ENCODE data around the gene SAFB. TPM values are rescaled to one million over a fixed set of nuclear protein-coding genes. Genes with fewer than 3 reads are reported as not detected.
A peak's percentile ranks its signal among the peaks of the same experiment; 100 is the strongest.

The SAFB gene
- polyA plus RNA-seq, 1 donor from 2014 or later = 110 TPM

DNA sequence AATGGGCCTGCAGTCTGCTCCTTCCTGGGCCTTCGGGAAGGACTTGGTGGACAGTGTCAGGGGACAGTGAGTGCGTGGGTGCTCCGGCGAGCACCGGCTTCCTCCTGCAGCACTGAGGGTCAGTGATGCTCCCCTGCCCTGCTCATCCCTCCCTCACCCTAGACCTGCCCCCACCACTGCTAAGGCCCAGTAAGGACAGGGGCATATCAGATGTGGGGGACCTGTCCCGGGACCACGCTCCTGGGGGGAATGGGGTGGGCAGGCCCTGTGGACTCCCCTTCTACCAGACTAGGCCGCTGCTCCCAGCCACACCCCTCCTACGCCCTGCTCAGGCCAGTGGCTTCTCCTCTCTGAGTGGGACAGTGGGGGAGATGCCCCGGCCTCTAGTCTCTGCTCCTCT, 54.3 kb downstream of the SAFB start:
- peaks cover 5 to 11% (median 9%) of the 10 kb centered on the region in 3 donors for H3K4me1 Mint-ChIP-seq
- H3K36me3 Mint-ChIP-seq = no peaks in the 10 kb centered on the region
- no peak overlapping the region for H3K4me3 Mint-ChIP-seq
- H3K27me3 Mint-ChIP-seq = peaks cover 3% of the 10 kb centered on the region
- no peak overlapping the region for H3K27ac Mint-ChIP-seq
- H3K9me3 Mint-ChIP-seq = no peaks in the 10 kb centered on the region

DNA sequence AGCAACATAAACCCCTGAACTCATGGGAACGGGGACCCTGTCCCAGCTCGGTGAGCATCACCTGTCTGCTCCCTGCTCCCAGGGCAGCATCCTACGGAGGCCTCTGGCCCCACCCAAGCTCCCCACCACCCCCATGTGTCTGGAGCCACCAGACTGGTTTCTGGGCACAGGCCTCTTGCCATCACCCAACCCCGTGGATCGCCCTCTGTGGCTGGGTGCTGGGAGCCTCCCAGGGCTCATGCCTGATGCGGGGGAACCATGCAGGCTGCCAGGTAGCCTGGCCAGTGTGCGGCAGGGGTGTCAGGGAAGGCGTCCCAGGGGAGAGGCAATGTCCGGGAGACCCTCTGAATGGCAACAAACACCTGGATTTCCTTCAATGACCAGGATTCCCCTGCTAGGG, 54.7 kb downstream of the SAFB start:
- Mint-ChIP-seq H3K36me3 (no peaks in the 10 kb centered on the region), H3K27ac (no peak overlapping the region), H3K4me1 (peaks cover 5 to 11% (median 9%) of the 10 kb centered on the region in 3 donors), H3K4me3 (no peak overlapping the region), H3K27me3 (peaks cover 3% of the 10 kb centered on the region), H3K9me3 (no peaks in the 10 kb centered on the region)

DNA sequence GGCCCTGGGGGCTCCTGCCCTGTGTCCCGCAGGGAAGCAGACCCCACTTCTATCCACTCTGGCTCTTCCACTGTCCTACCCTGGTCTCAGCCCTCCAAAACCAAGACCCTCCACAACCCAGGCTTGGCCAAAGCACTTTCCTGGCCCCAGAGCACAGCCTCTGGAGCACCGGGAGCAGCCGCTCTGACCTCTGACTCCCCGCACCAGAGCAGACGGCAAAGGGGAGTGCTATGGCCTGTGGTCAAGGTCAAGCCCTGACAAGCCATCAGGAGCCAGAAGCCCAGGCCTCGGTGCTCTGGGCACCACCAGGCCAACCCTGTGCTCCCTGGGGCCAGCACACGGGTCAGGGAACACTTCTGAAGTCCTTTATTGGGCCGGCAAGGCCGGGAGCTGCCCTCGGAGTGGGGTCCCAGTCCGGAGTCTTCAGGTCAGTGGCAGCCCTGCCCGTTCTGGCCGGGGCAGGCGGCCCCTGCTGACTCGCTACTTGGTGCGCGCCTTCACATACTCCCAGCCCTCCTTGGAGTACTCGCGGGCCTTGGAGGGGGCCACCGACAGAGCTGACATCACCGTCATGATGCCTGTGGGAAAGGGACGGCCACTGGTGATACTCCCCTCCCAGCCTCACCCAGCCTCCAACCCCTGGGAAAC, 55.3 kb downstream of the SAFB start:
- Mint-ChIP-seq H3K4me3 (no peak overlapping the region), H3K27ac (no peak overlapping the region), H3K4me1 (peaks cover 5 to 11% (median 9%) of the 10 kb centered on the region in 3 donors)

DNA sequence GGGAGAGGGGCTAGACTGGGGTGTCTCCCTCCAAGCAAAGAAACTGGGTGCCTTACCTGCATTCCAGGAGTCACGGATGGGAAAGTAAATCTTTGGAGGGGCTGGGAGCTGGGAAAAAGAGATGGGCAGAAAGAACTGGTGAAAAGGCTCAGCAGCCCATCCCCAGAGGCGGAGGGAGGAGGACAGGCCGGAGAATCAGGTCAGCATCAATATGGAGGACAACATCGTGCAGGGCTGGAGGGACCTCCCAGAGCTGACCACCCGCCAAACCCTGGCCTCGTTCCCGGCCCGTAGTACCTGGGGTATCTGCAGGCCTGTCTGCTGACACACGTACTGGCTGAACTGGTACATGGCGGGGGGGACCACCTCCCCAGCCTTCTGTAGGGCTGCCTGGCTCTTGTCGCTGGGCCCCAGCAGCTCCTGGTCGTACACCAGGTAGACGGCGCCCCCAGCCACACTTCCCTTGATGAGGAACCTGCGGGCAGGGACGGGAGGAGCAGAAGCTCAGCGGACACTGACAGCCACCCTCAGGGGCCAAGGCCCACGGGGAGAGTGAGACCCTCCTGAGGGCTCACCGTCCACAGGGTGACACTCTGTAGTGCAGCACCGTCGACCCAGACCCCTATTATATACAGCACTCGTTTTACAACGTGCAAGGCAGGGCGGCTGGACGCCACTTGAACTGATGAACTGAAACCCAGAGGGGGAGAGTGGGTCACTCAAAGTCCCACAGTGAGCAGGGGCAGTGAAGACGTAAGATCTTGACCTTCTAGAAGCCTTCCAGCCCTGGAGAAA, 56.6 kb downstream of the SAFB start:
- peak overlapping the region; percentile 97 to 100 (median 99) for H3K27ac Mint-ChIP-seq

More for the DNA sequence above, 55.3 kb downstream of the SAFB start:
- Mint-ChIP-seq H3K27me3 (peaks cover 3% of the 10 kb centered on the region), H3K9me3 (no peaks in the 10 kb centered on the region), H3K36me3 (no peaks in the 10 kb centered on the region)

DNA sequence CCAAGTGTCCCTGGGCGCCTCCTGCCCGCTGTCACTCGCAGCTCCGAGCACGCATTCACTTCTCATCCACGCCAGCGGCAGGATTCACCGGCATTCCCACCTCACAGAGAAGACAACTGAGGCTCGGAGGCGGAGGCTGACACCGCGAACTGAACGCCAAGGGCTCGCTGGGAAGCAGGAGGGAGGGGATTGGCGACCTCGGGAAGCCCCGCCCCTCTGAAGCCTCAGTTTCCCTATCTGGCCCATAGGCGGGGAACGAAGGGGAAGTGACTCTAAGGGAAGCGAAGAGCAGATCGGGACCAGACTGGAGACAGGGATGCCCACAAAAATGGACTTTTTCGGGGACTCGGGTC, 57.2 kb downstream of the SAFB start:
- H3K36me3 Mint-ChIP-seq = no peaks in the 10 kb centered on the region
- peaks cover 5 to 11% (median 11%) of the 10 kb centered on the region in 3 donors for H3K4me1 Mint-ChIP-seq
- no peaks in the 10 kb centered on the region for H3K9me3 Mint-ChIP-seq
- H3K27me3 Mint-ChIP-seq = peaks cover 3% of the 10 kb centered on the region
- peak overlapping the region; percentile 89 to 96 (median 94) for H3K4me3 Mint-ChIP-seq
- H3K27ac Mint-ChIP-seq = peak overlapping the region; percentile 97 to 100 (median 99)

More for the DNA sequence above, 56.6 kb downstream of the SAFB start:
- Mint-ChIP-seq H3K9me3 (no peaks in the 10 kb centered on the region), H3K36me3 (no peaks in the 10 kb centered on the region), H3K4me3 (peak overlapping the region; percentile 89 to 96 (median 94)), H3K27me3 (peaks cover 3% of the 10 kb centered on the region), H3K4me1 (peaks cover 5 to 11% (median 11%) of the 10 kb centered on the region in 3 donors)

DNA sequence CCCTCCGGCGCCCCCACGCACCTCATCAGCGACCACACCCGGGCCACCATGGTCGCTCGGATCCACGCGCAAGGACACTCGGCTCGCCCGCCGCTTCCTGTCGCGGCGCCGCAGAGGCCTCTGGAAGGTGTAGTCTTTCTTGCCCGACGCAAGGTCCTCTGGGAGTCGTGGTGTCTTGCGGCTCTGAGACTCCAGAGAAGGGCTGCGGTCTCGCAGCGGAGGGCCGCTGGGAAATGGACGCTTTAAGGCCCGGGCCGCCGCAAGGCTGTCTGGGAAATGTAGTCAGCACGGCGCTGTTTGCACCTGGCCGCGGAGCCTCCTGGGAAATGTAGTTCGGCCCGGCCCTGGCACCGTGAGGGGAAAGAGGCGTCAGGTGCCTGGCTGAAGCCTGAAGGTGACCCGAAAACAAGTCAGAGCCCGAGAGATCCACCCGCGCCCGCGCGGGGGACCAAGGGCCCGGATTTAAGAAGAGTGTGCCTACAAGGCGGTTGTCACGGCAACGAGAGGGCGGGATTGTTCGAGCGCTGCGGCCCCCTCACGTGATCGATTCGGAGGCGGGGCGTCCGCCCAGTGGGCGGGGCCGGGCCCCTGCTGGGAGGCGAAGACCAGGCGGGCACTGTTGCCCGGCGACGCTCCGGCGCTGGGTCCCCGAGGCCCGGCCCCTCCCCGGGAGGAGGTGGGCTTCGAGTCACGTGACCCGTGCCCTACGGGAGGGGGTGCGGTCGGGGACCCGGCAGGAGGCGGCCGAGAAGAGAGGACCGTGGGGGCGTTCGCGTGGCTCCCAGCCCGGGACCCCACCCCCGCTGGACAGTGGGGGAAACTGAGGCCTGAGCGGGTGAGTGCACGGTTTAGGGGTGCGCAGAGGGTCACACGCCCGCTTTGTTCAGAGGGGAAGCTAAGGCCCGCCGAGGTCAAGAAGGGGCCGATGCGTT, 57.8 kb downstream of the SAFB start, which contains the start of the genes HSD11B1L and MICOS13:
Gene HSD11B1L (plus strand): TSS at position 591 of the 932 bp plus-strand sequence. CDS start 3,806 bp downstream, outside the sequence.
Gene MICOS13 (minus strand): TSS at position 80 of the 932 bp plus-strand sequence. CDS start 30 bp downstream, at position 50.
- Mint-ChIP-seq H3K4me3 (peak within 1 kb of the TSS; percentile 89 to 96 (median 94)), H3K27me3 (peaks cover 3% of the 10 kb centered on the region), H3K36me3 (no peaks in the 10 kb centered on the region), H3K27ac (peak within 1 kb of the TSS; percentile 97 to 100 (median 99)), H3K9me3 (no peaks in the 10 kb centered on the region), H3K4me1 (peaks cover 5 to 11% (median 11%) of the 10 kb centered on the region in 3 donors)

DNA sequence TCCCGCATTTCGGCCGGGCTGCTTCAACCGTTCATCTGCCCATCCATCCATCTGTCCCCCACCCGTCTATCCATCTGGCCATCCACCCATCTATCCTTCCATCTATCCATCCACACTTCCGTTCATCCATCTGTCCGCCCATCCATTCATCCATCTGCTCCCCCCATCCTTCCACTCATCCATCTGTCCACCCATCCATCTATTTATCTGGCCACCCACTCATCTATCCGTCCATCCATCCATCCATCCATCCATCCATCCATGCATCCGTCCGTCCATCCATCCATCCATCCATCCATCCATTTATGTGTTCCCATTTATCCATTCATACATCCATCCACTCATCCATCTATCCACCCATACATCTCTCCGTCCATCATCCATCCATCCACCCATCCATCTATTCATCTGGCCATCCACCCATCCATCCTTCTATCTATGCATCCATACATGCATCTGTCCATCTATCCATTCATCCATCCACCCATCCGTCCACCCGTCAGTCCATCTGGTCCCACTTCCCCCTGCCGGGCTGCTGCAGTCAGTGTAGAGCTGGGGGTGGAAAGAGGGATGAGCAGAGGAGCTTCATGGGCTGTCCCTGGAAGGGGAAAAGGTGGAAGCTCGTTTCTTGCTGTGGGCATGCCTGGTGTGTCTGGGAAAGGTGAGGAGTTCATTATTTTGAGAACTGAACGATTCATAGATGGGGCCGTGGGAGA, 58.7 kb downstream of the SAFB start:
- no peaks in the 10 kb centered on the region for H3K36me3 Mint-ChIP-seq
- H3K4me3 Mint-ChIP-seq = peak overlapping the region; percentile 73 to 90 (median 82)
- H3K27ac Mint-ChIP-seq = peak overlapping the region; percentile 63 to 100 (median 93)
- peaks cover 5 to 14% (median 12%) of the 10 kb centered on the region in 3 donors for H3K4me1 Mint-ChIP-seq
- H3K9me3 Mint-ChIP-seq = no peaks in the 10 kb centered on the region
- peaks cover 3% of the 10 kb centered on the region for H3K27me3 Mint-ChIP-seq

DNA sequence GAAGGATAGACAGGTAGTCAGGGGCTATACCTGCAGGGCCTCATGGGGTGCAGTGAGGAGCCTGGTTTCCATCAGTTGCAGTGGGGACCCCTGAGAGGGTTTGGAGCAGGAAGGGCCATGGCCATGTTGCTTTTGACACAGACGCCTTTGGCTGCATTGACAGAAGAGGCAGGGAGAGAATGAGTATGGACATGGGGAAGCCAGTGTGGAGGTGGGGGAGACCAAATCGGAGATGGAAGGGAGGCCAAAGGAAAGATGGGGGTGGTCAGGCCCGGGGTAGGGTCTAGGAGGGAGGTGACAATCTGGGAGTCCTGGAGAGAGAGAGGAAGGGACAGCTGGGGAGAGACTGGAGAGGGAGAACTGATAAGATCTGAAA, 59.2 kb downstream of the SAFB start:
- H3K27me3 Mint-ChIP-seq = peaks cover 3% of the 10 kb centered on the region
- H3K36me3 Mint-ChIP-seq = no peaks in the 10 kb centered on the region
- peak overlapping the region; percentile 63 to 100 (median 93) for H3K27ac Mint-ChIP-seq
- H3K9me3 Mint-ChIP-seq = no peaks in the 10 kb centered on the region
- H3K4me3 Mint-ChIP-seq = peak overlapping the region in 3 of 4 donors; percentile 13 to 79 (median 73)
- peaks cover 5 to 15% (median 13%) of the 10 kb centered on the region in 3 donors for H3K4me1 Mint-ChIP-seq

DNA sequence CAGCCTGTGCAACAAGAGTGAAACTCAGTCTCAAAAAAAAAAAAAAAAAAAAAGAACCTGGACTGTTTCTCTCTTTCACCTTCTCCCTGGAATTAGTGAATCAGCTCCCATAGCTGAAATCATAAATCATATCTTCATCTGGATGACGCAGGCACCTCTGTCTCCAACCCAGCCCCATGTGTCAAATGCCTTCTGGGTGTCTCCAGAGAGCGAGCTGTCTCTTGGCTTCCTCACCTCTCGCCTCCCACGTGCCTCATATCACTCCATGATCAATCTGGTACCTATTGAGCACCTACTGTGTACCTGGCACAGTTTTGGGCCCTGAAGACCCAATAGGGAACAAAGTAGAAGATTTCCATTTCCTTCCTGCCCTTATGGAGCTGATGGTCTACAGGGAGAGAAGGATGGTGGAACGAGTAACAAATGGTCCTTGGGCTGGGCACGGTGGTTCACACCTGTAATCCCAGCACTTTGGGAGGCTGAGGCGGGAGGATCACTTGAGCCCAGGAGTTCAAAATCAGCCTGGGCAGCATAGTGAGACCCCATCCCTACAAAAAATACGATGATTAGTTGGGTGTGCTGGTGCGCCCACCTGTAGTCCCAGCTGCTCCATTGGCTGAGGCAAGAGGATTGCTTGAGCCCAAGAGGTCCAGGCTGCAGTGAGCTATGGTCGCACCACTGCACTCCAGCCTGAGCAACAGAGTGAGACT, 60.4 kb downstream of the SAFB start:
- Mint-ChIP-seq H3K27ac (peak overlapping the region in 1 of 3 donors; percentile 95), H3K36me3 (no peaks in the 10 kb centered on the region), H3K4me1 (peaks cover 5 to 15% (median 13%) of the 10 kb centered on the region in 3 donors), H3K27me3 (peaks cover 3% of the 10 kb centered on the region), H3K4me3 (peak overlapping the region in 2 of 4 donors; percentile 55 to 72), H3K9me3 (no peaks in the 10 kb centered on the region)

DNA sequence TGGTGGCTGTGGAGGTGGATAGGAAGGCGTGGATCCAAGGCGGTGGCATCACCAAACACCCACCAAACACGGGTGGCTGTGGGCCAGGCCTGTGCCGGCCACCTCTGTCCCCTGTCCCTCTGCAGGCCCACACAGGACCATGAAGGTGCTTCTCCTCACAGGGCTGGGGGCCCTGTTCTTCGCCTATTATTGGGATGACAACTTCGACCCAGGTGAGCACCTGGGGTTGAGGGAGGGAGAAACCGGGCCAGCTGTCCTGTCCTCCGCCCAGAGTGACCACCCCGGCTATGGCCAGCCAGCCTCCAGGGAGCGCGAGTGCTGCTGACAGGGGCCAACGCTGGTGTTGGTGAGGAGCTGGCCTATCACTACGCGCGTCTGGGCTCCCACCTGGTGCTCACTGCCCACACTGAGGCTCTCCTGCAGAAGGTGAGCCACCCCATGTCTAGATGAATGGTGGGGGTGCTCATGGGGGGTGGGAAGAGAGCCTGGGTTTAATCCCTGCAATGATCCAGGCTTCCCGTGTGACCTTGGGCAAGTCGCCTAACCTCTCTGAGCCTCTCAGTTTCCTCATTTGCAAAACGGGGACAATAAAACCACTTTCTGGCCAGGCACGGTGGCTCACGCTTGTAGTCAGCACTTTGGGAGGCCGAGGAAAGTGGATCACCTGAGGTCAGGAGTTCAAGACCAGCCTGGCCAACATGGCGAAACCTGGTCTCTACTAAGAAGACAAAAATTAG, 62.0 kb downstream of the SAFB start:
- H3K4me1 Mint-ChIP-seq = peaks cover 12 to 17% (median 12%) of the 10 kb centered on the region in 3 donors
- H3K27ac Mint-ChIP-seq = peak overlapping the region in 1 of 3 donors; percentile 65
- peak overlapping the region in 3 of 4 donors; percentile 21 to 47 (median 32) for H3K4me3 Mint-ChIP-seq
- H3K9me3 Mint-ChIP-seq = no peaks in the 10 kb centered on the region
- H3K36me3 Mint-ChIP-seq = no peaks in the 10 kb centered on the region
- H3K27me3 Mint-ChIP-seq = peaks cover 3% of the 10 kb centered on the region

DNA sequence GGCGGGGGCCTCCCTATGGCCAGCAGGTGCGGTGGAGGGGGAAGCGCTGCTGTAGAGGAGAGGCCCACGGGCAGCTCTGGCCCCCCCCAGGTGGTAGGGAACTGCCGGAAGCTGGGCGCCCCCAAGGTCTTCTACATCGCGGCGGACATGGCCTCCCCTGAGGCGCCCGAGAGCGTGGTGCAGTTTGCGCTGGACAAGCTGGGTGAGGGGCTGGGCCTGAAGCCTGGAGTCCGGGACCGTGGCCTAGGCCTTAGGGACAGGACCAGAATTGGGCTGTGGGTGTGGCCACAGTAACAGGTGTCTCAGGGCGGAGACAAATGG, 63.4 kb downstream of the SAFB start:
- Mint-ChIP-seq H3K4me1 (peaks cover 16 to 20% (median 18%) of the 10 kb centered on the region in 3 donors), H3K9me3 (no peaks in the 10 kb centered on the region), H3K27me3 (no peaks in the 10 kb centered on the region), H3K4me3 (peak overlapping the region; percentile 77 to 96 (median 89)), H3K27ac (peak overlapping the region; percentile 89 to 90 (median 90)), H3K36me3 (no peaks in the 10 kb centered on the region)

DNA sequence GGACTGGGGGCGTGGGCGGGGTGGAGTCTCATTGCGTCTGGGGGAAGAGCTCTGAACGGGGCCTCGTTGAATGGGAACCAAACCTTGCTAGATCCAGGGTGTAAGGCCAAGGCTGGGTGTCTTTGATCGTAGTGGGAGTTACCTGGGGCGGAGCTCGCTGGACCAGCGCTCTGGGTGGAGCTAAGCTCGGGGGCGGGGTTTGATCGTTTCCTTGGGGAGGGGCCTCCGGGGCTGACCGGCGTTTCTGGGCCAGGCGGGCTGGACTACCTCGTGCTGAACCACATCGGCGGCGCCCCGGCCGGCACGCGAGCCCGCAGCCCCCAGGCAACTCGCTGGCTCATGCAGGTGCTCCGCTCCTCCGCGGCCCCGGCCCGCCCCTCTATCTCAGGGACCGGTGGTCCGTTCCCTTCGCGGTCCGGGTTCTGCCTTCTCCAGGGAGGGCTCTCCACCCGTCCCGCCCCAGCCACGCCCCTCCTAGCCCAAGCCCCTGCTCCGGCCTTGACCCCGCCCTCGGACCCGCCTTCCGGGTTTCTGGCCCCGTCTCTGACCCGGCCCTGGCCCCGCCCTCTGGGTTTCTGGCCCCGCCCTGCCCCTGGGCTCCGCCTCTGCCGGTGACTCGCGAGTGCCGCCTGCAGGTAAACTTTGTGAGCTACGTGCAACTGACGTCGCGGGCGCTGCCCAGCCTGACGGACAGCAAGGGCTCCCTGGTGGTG, 63.9 kb downstream of the SAFB start:
- Mint-ChIP-seq H3K4me3 (peak overlapping the region; percentile 77 to 96 (median 89)), H3K36me3 (no peaks in the 10 kb centered on the region), H3K9me3 (no peaks in the 10 kb centered on the region), H3K27ac (peak overlapping the region; percentile 89 to 90 (median 90)), H3K27me3 (no peaks in the 10 kb centered on the region), H3K4me1 (peaks cover 13 to 20% (median 18%) of the 10 kb centered on the region in 3 donors)

All from IgD-negative memory B cell (primary cell).